CD4-positive, alpha-beta T cell treated with Interferon gamma for 1 hour (primary cell): ENCODE data around the gene ELMO1.

Experiments
- DNase-seq: peaks from one replicate; pipeline ENCODE4 v3.0.0-alpha.2; 2020

ELMO1 gene

GRCh38 chr7:37076668-37077067, 372.0 kb downstream of the ELMO1 start:
- DNase-seq: no peak

- DNase-seq: no peak
Measured at GRCh38 chr7:37074370-37074769, 374.3 kb downstream of the ELMO1 start.

GRCh38 chr7:37071124-37071523, 377.5 kb downstream of the ELMO1 start:
- no peak for DNase-seq

- DNase-seq: no peak
Measured at GRCh38 chr7:37070471-37070870, 378.2 kb downstream of the ELMO1 start.

GRCh38 chr7:37070031-37070430, 378.6 kb downstream of the ELMO1 start:
- no peak for DNase-seq

- no peak for DNase-seq
Measured at GRCh38 chr7:37069336-37069735, 379.3 kb downstream of the ELMO1 start.

- DNase-seq: no peak
Measured at GRCh38 chr7:37068902-37069301, 379.8 kb downstream of the ELMO1 start.

- DNase-seq: no peak
Measured at GRCh38 chr7:37068038-37068437, 380.6 kb downstream of the ELMO1 start.

- no peak for DNase-seq
Measured at GRCh38 chr7:37065779-37066271, 382.8 kb downstream of the ELMO1 start.

GRCh38 chr7:37062560-37062859, 386.2 kb downstream of the ELMO1 start:
- DNase-seq: no peak

- DNase-seq: no peak
Measured at GRCh38 chr7:37061849-37062559, 386.7 kb downstream of the ELMO1 start.

- no peak for DNase-seq
Measured at GRCh38 chr7:37056234-37056912, 392.3 kb downstream of the ELMO1 start.

GRCh38 chr7:37054624-37055241, 393.9 kb downstream of the ELMO1 start:
- no peak for DNase-seq

- no peak for DNase-seq
Measured at GRCh38 chr7:37052705-37053104, 396.0 kb downstream of the ELMO1 start.

- no peak for DNase-seq
Measured at GRCh38 chr7:37050801-37051200, 397.9 kb downstream of the ELMO1 start.

- DNase-seq: no peak
Measured at GRCh38 chr7:37048674-37049073, 400.0 kb downstream of the ELMO1 start.

GRCh38 chr7:37047260-37047659, 401.4 kb downstream of the ELMO1 start:
- DNase-seq: no peak

GRCh38 chr7:37046531-37047079, 402.1 kb downstream of the ELMO1 start:
- no peak for DNase-seq

- no peak for DNase-seq
Measured at GRCh38 chr7:37045681-37046179, 402.9 kb downstream of the ELMO1 start.

GRCh38 chr7:37041461-37041860, 407.2 kb downstream of the ELMO1 start:
- no peak for DNase-seq

GRCh38 chr7:37040330-37040729, 408.3 kb downstream of the ELMO1 start:
- no peak for DNase-seq

- no peak for DNase-seq
Measured at GRCh38 chr7:37039131-37039749, 409.4 kb downstream of the ELMO1 start.

- no peak for DNase-seq
Measured at GRCh38 chr7:37038706-37039105, 410.0 kb downstream of the ELMO1 start.
